SH-SY5Y (cell line): ENCODE data around the gene ZNF433.

ENCODE experiments used
- GATA2 ChIP-seq: IDR thresholded peaks from 2 replicates; pipeline ENCODE4 v1.6.1; 2011; ENCODE audit warnings: mild to moderate bottlenecking, low read depth, low read length
- GATA3 ChIP-seq: IDR thresholded peaks from 2 replicates; pipeline ENCODE4 v1.6.1; 2011; ENCODE audit warnings: low read depth, mild to moderate bottlenecking, low read length, moderate library complexity

- TF ChIP-seq GATA2, result no peak
- no peak for TF ChIP-seq GATA3
Observed at GRCh38 chr19:12055784-12056183, 20.3 kb upstream of the ZNF433 start.
